Measurements from ENCODE around the gene PITPNB.

GRCh38 chr22:27876684-27877083 is 42.4 kb downstream of the PITPNB start:
- TF ChIP-seq POLR2A (IDR thresholded peaks at IDR 0.05) (no peak), CTCF (IDR thresholded peaks at IDR 0.05) (no peak)

Data from Peyer's patch (tissue), 4 donors.